Measurements from ENCODE around the gene COL15A1. TPM values are rescaled to one million over a fixed set of nuclear protein-coding genes. Genes with fewer than 3 reads are reported as not detected.

The COL15A1 gene
- total RNA-seq, 1 experiment from 2014 or later, result 3.4 TPM

- DNase-seq (ENCODE audit: low read depth), result no peak
These were observed 90.4 kb downstream of the COL15A1 start for GRCh38 chr9:99034149-99034548.

GRCh38 chr9:99035313-99035712, 91.6 kb downstream of the COL15A1 start:
- DNase-seq (ENCODE audit: low read depth), result no peak

GRCh38 chr9:99037769-99038483, 94.2 kb downstream of the COL15A1 start:
- no peak for DNase-seq (ENCODE audit: low read depth)

GRCh38 chr9:99038484-99038820, 94.7 kb downstream of the COL15A1 start:
- no peak for DNase-seq (ENCODE audit: low read depth)

GRCh38 chr9:99039505-99040182, 95.9 kb downstream of the COL15A1 start:
- no peak for DNase-seq (ENCODE audit: low read depth)

GRCh38 chr9:99040251-99040900, 96.7 kb downstream of the COL15A1 start:
- no peak for DNase-seq (ENCODE audit: low read depth)

- DNase-seq (ENCODE audit: low read depth), result peak; percentile 89
These were observed 97.3 kb downstream of the COL15A1 start for GRCh38 chr9:99040911-99041582.

GRCh38 chr9:99041618-99042017, 97.9 kb downstream of the COL15A1 start:
- DNase-seq (ENCODE audit: low read depth), result no peak

GRCh38 chr9:99042620-99043019, 98.9 kb downstream of the COL15A1 start:
- DNase-seq (ENCODE audit: low read depth), result no peak

GRCh38 chr9:99044827-99045226, 101.1 kb downstream of the COL15A1 start:
- DNase-seq (ENCODE audit: low read depth), result no peak

- DNase-seq (ENCODE audit: low read depth), result no peak
These were observed 102.4 kb downstream of the COL15A1 start for GRCh38 chr9:99046068-99046467.

GRCh38 chr9:99046542-99047071, 102.9 kb downstream of the COL15A1 start:
- no peak for DNase-seq (ENCODE audit: low read depth)

GRCh38 chr9:99049228-99049627, 105.5 kb downstream of the COL15A1 start:
- no peak for DNase-seq (ENCODE audit: low read depth)

- DNase-seq (ENCODE audit: low read depth), result no peak
These were observed 105.9 kb downstream of the COL15A1 start for GRCh38 chr9:99049641-99050040.

- DNase-seq (ENCODE audit: low read depth), result peak; percentile 97
These were observed 106.7 kb downstream of the COL15A1 start for GRCh38 chr9:99050292-99050911.

GRCh38 chr9:99050924-99051323, 107.2 kb downstream of the COL15A1 start:
- DNase-seq (ENCODE audit: low read depth), result no peak

- DNase-seq (ENCODE audit: low read depth), result no peak
These were observed 107.7 kb downstream of the COL15A1 start for GRCh38 chr9:99051406-99051805.

- DNase-seq (ENCODE audit: low read depth), result no peak
These were observed 108.1 kb downstream of the COL15A1 start for GRCh38 chr9:99051851-99052250.

- no peak for DNase-seq (ENCODE audit: low read depth)
These were observed 109.4 kb downstream of the COL15A1 start for GRCh38 chr9:99052815-99053715.

GRCh38 chr9:99054581-99054980, 110.9 kb downstream of the COL15A1 start:
- DNase-seq (ENCODE audit: low read depth), result peak; percentile 79

Data from LHCN-M2 (cell line).